Neuronal stem cell (in vitro differentiated cells): ENCODE results near the gene RASGRF2.

Source experiments
- DNase-seq: peaks from one replicate; pipeline ENCODE4 v3.0.0-alpha.2; 2013; ENCODE audit warnings: low spot score
- H2AFZ ChIP-seq: one replicate; pipeline ENCODE4 v1.6.1; 2013; ENCODE audit warnings: mild to moderate bottlenecking, low read length, inconsistent platforms
- H2AK5ac ChIP-seq: 2 replicates; pipeline ENCODE4 v1.6.1; 2013; ENCODE audit warnings: low read depth, mild to moderate bottlenecking, inconsistent platforms, low read length, moderate library complexity, mixed read lengths
- H2BK120ac ChIP-seq: 2 replicates; pipeline ENCODE4 v1.6.1; 2013; ENCODE audit warnings: low read depth, mild to moderate bottlenecking, inconsistent platforms, low read length, moderate library complexity, mixed read lengths
- H2BK12ac ChIP-seq: one replicate; pipeline ENCODE4 v1.6.1; 2013; ENCODE audit warnings: low read length, inconsistent platforms
- H2BK15ac ChIP-seq: 2 replicates; pipeline ENCODE4 v1.6.1; 2013; ENCODE audit warnings: mild to moderate bottlenecking, low read length, inconsistent platforms, mixed read lengths
- H2BK5ac ChIP-seq: one replicate; pipeline ENCODE4 v1.6.1; 2013; ENCODE audit warnings: inconsistent platforms, mild to moderate bottlenecking, low read length, moderate library complexity
- H3K14ac ChIP-seq: one replicate; pipeline ENCODE4 v1.6.1; 2013; ENCODE audit warnings: low read length, inconsistent platforms
- H3K18ac ChIP-seq: 2 replicates; pipeline ENCODE4 v1.6.1; 2013; ENCODE audit warnings: low read length, inconsistent platforms
- H3K23ac ChIP-seq: 2 replicates; pipeline ENCODE4 v1.6.1; 2013; ENCODE audit warnings: low read depth, mild to moderate bottlenecking, mixed read lengths, low read length, inconsistent platforms; ENCODE audit not compliant: poor library complexity
- H3K27ac ChIP-seq: replicated peaks from 3 replicates; pipeline ENCODE4 v1.5.1; 2013; ENCODE audit warnings: low read length, inconsistent platforms
- H3K27me3 ChIP-seq, 3 experiments: 2 replicates each; pipeline ENCODE4 v1.6.1; 2013; ENCODE audit warnings: low read length in 3 of 3, mild to moderate bottlenecking in 2 of 3, inconsistent platforms in 1 of 3, low read depth in 1 of 3, mixed read lengths in 1 of 3, moderate library complexity in 1 of 3; ENCODE audit not compliant: control insufficient read depth in 3 of 3, insufficient read depth in 3 of 3
- H3K36me3 ChIP-seq, 2 donors: replicated peaks in 1 of 2; 2 replicates each; pipeline ENCODE4 v1.6.1; 2013; ENCODE audit warnings: low read length in 2 of 2; ENCODE audit not compliant: control insufficient read depth in 2 of 2, insufficient read depth in 2 of 2
- H3K4ac ChIP-seq: 2 replicates; pipeline ENCODE4 v1.6.1; 2013; ENCODE audit warnings: inconsistent platforms, mild to moderate bottlenecking, low read length, moderate library complexity
- H3K4me1 ChIP-seq, 2 donors: 1 replicate in 1 of 2; 2 replicates in 1 of 2; pipeline ENCODE4 v1.6.1; 2013; ENCODE audit warnings: low read length in 2 of 2, low read depth in 1 of 2; ENCODE audit not compliant: control insufficient read depth in 2 of 2, insufficient read depth in 1 of 2
- H3K4me2 ChIP-seq: one replicate; pipeline ENCODE4 v1.6.1; 2013; ENCODE audit warnings: mild to moderate bottlenecking, low read length, inconsistent platforms; ENCODE audit not compliant: insufficient read depth, poor library complexity, severe bottlenecking
- H3K4me3 ChIP-seq, 2 donors: 2 replicates each; pipeline ENCODE4 v1.5.1; 2013; ENCODE audit warnings: low read length in 2 of 2, mild to moderate bottlenecking in 2 of 2, inconsistent platforms in 1 of 2, moderate library complexity in 1 of 2
- H3K79me1 ChIP-seq: one replicate; pipeline ENCODE4 v1.6.1; 2013; ENCODE audit warnings: low read depth, mild to moderate bottlenecking, inconsistent platforms, low read length, moderate library complexity
- H3K9ac ChIP-seq: one replicate; pipeline ENCODE4 v1.6.1; 2013; ENCODE audit warnings: mild to moderate bottlenecking, low read depth, low read length, inconsistent platforms; ENCODE audit not compliant: poor library complexity
- H3K9me3 ChIP-seq, 2 donors: replicated peaks in 1 of 2; 2 replicates each; pipeline versions ENCODE3 to v1.6.1; 2013; ENCODE audit warnings: low read length in 2 of 2, mild to moderate bottlenecking in 2 of 2, inconsistent platforms in 1 of 2, low read depth in 1 of 2, mixed read lengths in 1 of 2, moderate library complexity in 1 of 2; ENCODE audit not compliant: control insufficient read depth in 2 of 2, insufficient read depth in 1 of 2
- H4K8ac ChIP-seq: one replicate; pipeline ENCODE4 v1.6.1; 2013; ENCODE audit warnings: low read depth, mild to moderate bottlenecking, inconsistent platforms, low read length, moderate library complexity
- H4K91ac ChIP-seq: one replicate; pipeline ENCODE4 v1.6.1; 2013; ENCODE audit warnings: low read length, low read depth, mild to moderate bottlenecking, inconsistent platforms; ENCODE audit not compliant: poor library complexity
- WGBS, 2 donors: extraction: QIAGEN DNeasy Blood & Tissue Kit; methylation state at CpG; one replicate each; pipeline ENCODE4 v1.1.7; 2013; ENCODE audit warnings: missing lambda C conversion rate in 2 of 2, mixed read lengths in 1 of 2; ENCODE audit not compliant: insufficient read length in 2 of 2, insufficient replicate concordance in 1 of 2; ENCODE audit errors: extremely low coverage in 2 of 2; 5-methylcytosine and 5-hydroxymethylcytosine counted together

Gene RASGRF2

DNA sequence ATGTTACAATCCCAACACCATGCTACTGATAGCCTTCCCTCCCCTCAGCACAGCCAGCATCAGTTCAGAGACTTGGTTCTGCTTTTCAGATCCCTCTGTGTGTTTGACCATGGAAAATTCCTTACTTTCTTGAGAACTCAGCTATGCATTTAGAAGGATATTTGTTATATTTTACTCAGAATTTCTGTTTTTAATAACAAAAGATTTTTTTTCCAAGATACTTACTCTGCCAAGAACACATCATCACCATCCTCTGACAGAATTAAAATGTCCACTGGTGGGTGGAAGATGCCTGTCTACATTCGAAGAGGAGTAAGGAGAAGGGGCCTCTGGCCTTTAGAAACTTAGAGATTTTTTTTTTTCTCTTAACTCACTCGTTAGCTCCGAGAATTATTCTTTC lies 216.9 kb downstream of the RASGRF2 start:
- H3K27ac ChIP-seq: no peak overlapping the region
- H2BK12ac ChIP-seq: no peak overlapping the region
- no peak overlapping the region for H3K23ac ChIP-seq
- H4K91ac ChIP-seq: no peak overlapping the region
- H2BK120ac ChIP-seq: no peak overlapping the region
- no peak overlapping the region for H3K4ac ChIP-seq
- H3K4me3 ChIP-seq: no peak overlapping the region
- H3K4me2 ChIP-seq: no peak overlapping the region
- H3K4me1 ChIP-seq: peaks cover 0 to 1% of the 10 kb centered on the region in 2 donors
- no peak overlapping the region for H2BK5ac ChIP-seq
- H3K9me3 ChIP-seq: no peaks in the 10 kb centered on the region
- no peak overlapping the region for H4K8ac ChIP-seq
- H2BK15ac ChIP-seq: no peak overlapping the region
- no CpG with 5 or more reads among the region's 3 CpGs for WGBS, 2 donors
- H3K79me1 ChIP-seq: no peaks in the 10 kb centered on the region
- no peak overlapping the region for H3K14ac ChIP-seq
- H3K18ac ChIP-seq: no peak overlapping the region
- no peak overlapping the region for H2AK5ac ChIP-seq
- DNase-seq: no peak
- H3K36me3 ChIP-seq: no peaks in the 10 kb centered on the region
- no peak overlapping the region for H3K9ac ChIP-seq
- H2AFZ ChIP-seq: no peak overlapping the region
- H3K27me3 ChIP-seq: no peaks in the 10 kb centered on the region

GRCh38 chr5:81179959-81180358 lies 219.8 kb downstream of the RASGRF2 start:
- Histone ChIP-seq H2BK12ac (no peak overlapping the region), H3K4me3 (no peak overlapping the region), H2AK5ac (no peak overlapping the region), H3K36me3 (no peaks in the 10 kb centered on the region), H3K4me1 (peaks cover 0 to 3% of the 10 kb centered on the region in 2 donors), H3K27me3 (no peaks in the 10 kb centered on the region), H2BK5ac (no peak overlapping the region), H3K27ac (no peak overlapping the region), H4K91ac (no peak overlapping the region), H4K8ac (no peak overlapping the region), H3K14ac (no peak overlapping the region), H3K23ac (no peak overlapping the region), H3K9ac (no peak overlapping the region), H2AFZ (no peak overlapping the region), H3K18ac (no peak overlapping the region), H2BK120ac (no peak overlapping the region), H2BK15ac (no peak overlapping the region), H3K4me2 (no peak overlapping the region), H3K79me1 (no peaks in the 10 kb centered on the region), H3K4ac (no peak overlapping the region), H3K9me3 (no peaks in the 10 kb centered on the region)
- DNase-seq: no peak
- WGBS, 2 donors: no CpG with 5 or more reads among the region's 14 CpGs

GRCh38 chr5:81180780-81181460 lies 220.8 kb downstream of the RASGRF2 start:
- Histone ChIP-seq H3K27ac (no peak overlapping the region), H4K8ac (no peak overlapping the region), H3K4ac (no peak overlapping the region), H2BK15ac (no peak overlapping the region), H3K9me3 (no peaks in the 10 kb centered on the region), H3K36me3 (no peaks in the 10 kb centered on the region), H3K79me1 (no peaks in the 10 kb centered on the region), H2BK12ac (no peak overlapping the region), H2AK5ac (no peak overlapping the region), H4K91ac (no peak overlapping the region), H3K4me2 (no peak overlapping the region), H2BK5ac (no peak overlapping the region), H3K27me3 (no peaks in the 10 kb centered on the region), H3K9ac (no peak overlapping the region), H3K23ac (no peak overlapping the region), H2AFZ (no peak overlapping the region), H3K18ac (no peak overlapping the region), H3K4me3 (no peak overlapping the region), H3K4me1 (peaks cover 0 to 3% of the 10 kb centered on the region in 2 donors), H2BK120ac (no peak overlapping the region), H3K14ac (no peak overlapping the region)
- no peak for DNase-seq
- WGBS, 2 donors: no CpG with 5 or more reads among the region's 5 CpGs

GRCh38 chr5:81181576-81182316 lies 221.6 kb downstream of the RASGRF2 start:
- H3K4me2 ChIP-seq: no peak overlapping the region
- H4K91ac ChIP-seq: no peak overlapping the region
- no CpG with 5 or more reads among the region's 4 CpGs for WGBS, 2 donors

More at GRCh38 chr5:81181576-81182316, 221.6 kb downstream of the RASGRF2 start:
- Histone ChIP-seq H3K9ac (peak overlapping the region; percentile 9), H3K23ac (no peak overlapping the region), H3K79me1 (no peaks in the 10 kb centered on the region), H2BK5ac (no peak overlapping the region), H2AK5ac (no peak overlapping the region), H3K4me1 (peaks cover 0 to 3% of the 10 kb centered on the region in 2 donors), H2BK120ac (no peak overlapping the region), H2BK15ac (no peak overlapping the region), H2BK12ac (no peak overlapping the region), H3K14ac (no peak overlapping the region), H3K4ac (no peak overlapping the region), H4K8ac (no peak overlapping the region), H3K9me3 (no peaks in the 10 kb centered on the region), H2AFZ (no peak overlapping the region), H3K36me3 (no peaks in the 10 kb centered on the region), H3K27ac (no peak overlapping the region), H3K4me3 (no peak overlapping the region), H3K27me3 (no peaks in the 10 kb centered on the region), H3K18ac (no peak overlapping the region)
- no peak for DNase-seq
